Tibial nerve (tissue), 4 donors: ENCODE results near the gene PLAAT2. TPM values are rescaled to one million over a fixed set of nuclear protein-coding genes. Genes with fewer than 3 reads are reported as not detected.

ENCODE experiments used
- DNase-seq, 2 donors: peaks; one replicate each; pipeline ENCODE4 v3.0.0-alpha.2; 2019; ENCODE audit warnings: low spot score in 2 of 2
- H3K27ac ChIP-seq, 4 donors: fragments of 200-600 bp; sonication (generic) in 3 of 4; one replicate each; pipeline ENCODE4 v1.5.1; 2017 to 2019; ENCODE audit warnings: mild to moderate bottlenecking in 1 of 4
- H3K27me3 ChIP-seq, 2 donors: fragments of 200-600 bp; sonication (generic) in 1 of 2; one replicate each; pipeline versions ENCODE4 v1.5.1 to v1.6.0; 2017 to 2019
- H3K36me3 ChIP-seq, 3 donors: fragments of 200-600 bp; sonication (generic); one replicate each; pipeline ENCODE4 v1.5.1; 2018 to 2019
- H3K4me1 ChIP-seq, 4 donors: fragments of 200-600 bp; sonication (generic) in 3 of 4; one replicate each; pipeline ENCODE4 v1.5.1; 2017 to 2019
- H3K4me3 ChIP-seq, 4 donors: fragments of 200-600 bp; sonication (generic) in 3 of 4; one replicate each; pipeline ENCODE4 v1.5.1; 2017 to 2019; ENCODE audit warnings: mild to moderate bottlenecking in 1 of 4, moderate library complexity in 1 of 4
- H3K9me3 ChIP-seq, 4 donors: fragments of 200-600 bp; sonication (generic) in 3 of 4; one replicate each; pipeline ENCODE4 v1.5.1; 2017 to 2019
- CTCF ChIP-seq, 5 experiments: fragments of 200-600 bp in 3 of 5; fragments of 450-650 bp in 2 of 5; sonication (generic) in 3 of 5; IDR thresholded peaks; one replicate each; pipeline ENCODE4 v1.5.1; 2016 to 2019; ENCODE audit warnings: antibody characterized with exemption in 5 of 5, mild to moderate bottlenecking in 3 of 5, moderate library complexity in 2 of 5
- EP300 ChIP-seq, 2 donors: sonication (generic); formaldehyde crosslinking; IDR thresholded peaks; one replicate each; pipeline ENCODE4 v1.6.1; 2017; ENCODE audit warnings: antibody characterized with exemption in 2 of 2, mild to moderate bottlenecking in 1 of 2
- POLR2A ChIP-seq, 2 donors: fragments of 450-650 bp; IDR thresholded peaks; one replicate each; pipeline ENCODE4 v1.6.1; 2017; ENCODE audit warnings: antibody characterized with exemption in 2 of 2, mild to moderate bottlenecking in 2 of 2, moderate library complexity in 2 of 2
- WGBS, 2 donors: methylation state at CpG; one replicate each; pipeline ENCODE4 v1.1.5; 2018; 5-methylcytosine and 5-hydroxymethylcytosine counted together
- total RNA-seq, 4 donors: library from RNA; depleted of rRNA; stranded (reverse); fragments of >200 nt; gene quantifications; one replicate each; pipeline ENCODE4 v1.1.0, GENCODE V29; 2016

The PLAAT2 gene
- total RNA-seq, 4 donors from 2014 or later, result 0.90 TPM; not detected in 3

DNA sequence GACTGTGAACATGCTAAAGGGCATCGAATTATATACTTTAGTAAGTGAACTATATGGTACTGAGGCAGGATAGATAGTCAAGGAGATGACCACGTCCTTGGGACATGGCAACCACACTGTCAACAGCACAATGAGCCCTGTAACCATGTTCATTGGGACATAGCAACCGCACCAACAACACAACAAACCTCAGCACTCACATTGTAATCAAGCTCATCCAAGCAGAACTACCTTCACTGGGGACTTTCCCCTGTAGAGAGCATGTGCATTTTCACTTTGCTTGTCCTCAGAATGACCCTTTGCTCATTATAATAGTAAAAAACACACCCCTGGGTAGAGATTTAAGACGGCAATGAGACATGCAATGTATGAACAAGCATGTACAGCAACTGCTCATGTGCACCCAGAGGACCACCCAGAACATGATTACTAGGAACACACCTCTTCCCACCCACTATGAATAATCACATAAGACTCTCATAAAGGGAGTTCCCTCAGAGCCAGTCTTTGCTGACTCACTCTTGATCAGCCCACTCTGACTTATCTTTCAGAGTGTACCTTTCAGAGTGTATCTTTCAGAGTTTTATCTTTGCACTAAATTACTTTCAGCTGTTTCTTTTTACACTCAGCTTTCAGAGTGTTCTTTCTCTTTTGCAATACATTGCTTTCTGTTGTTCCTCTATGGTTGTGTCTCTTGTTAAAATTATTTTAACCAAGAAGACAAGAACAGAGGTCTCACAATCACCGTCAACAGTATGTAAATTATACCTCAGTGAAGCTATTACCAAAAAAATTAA lies 4.1 kb upstream of the PLAAT2 start:
- WGBS, 2 donors, result 44% methylated on average over 5 of the region's 5 CpGs
- Histone ChIP-seq H3K9me3 (no peaks in the 10 kb centered on the region), H3K4me1 (peaks cover 0 to 32% (median 5%) of the 10 kb centered on the region in 4 donors), H3K27ac (peak overlapping the region in 3 of 4 donors; percentile 21 to 61 (median 53)), H3K27me3 (no peaks in the 10 kb centered on the region), H3K4me3 (no peak overlapping the region), H3K36me3 (no peaks in the 10 kb centered on the region)
- no peak for DNase-seq
- no peak for TF ChIP-seq CTCF (IDR thresholded peaks at IDR 0.05)
- TF ChIP-seq POLR2A (IDR thresholded peaks at IDR 0.05), result no peak
- TF ChIP-seq EP300 (IDR thresholded peaks at IDR 0.05), result peak in 1 of 2 donors; percentile 42

GRCh38 chr11:63564784-63565350 lies 1.7 kb upstream of the PLAAT2 start:
- Histone ChIP-seq H3K4me3 (no peak overlapping the region), H3K27me3 (no peaks in the 10 kb centered on the region), H3K9me3 (no peaks in the 10 kb centered on the region), H3K27ac (peak overlapping the region in 2 of 4 donors; percentile 50 to 62), H3K4me1 (peaks cover 0 to 44% (median 10%) of the 10 kb centered on the region in 4 donors), H3K36me3 (no peaks in the 10 kb centered on the region)
- TF ChIP-seq EP300 (IDR thresholded peaks at IDR 0.05) (no peak), POLR2A (IDR thresholded peaks at IDR 0.05) (no peak), CTCF (IDR thresholded peaks at IDR 0.05) (no peak)
- 78 to 89% methylated on average over 4 of the region's 4 CpGs for WGBS, 2 donors
- no peak for DNase-seq

- Histone ChIP-seq H3K4me3 (no peak overlapping the region), H3K27me3 (no peaks in the 10 kb centered on the region), H3K9me3 (no peaks in the 10 kb centered on the region), H3K4me1 (peaks cover 0 to 45% (median 10%) of the 10 kb centered on the region in 4 donors), H3K27ac (peak overlapping the region in 2 of 4 donors; percentile 50 to 62), H3K36me3 (no peaks in the 10 kb centered on the region)
- no peak for TF ChIP-seq POLR2A (IDR thresholded peaks at IDR 0.05)
- TF ChIP-seq CTCF (IDR thresholded peaks at IDR 0.05), result no peak
- no peak for TF ChIP-seq EP300 (IDR thresholded peaks at IDR 0.05)
- 41 to 64% methylated on average over 7 of the region's 7 CpGs for WGBS, 2 donors
- no peak for DNase-seq
Measured at GRCh38 chr11:63564056-63564774, 1.0 kb upstream of the PLAAT2 start.

- Histone ChIP-seq H3K9me3 (no peaks in the 10 kb centered on the region), H3K36me3 (no peaks in the 10 kb centered on the region), H3K4me3 (no peak overlapping the region), H3K27ac (peak overlapping the region in 3 of 4 donors; percentile 36 to 72 (median 63)), H3K27me3 (no peaks in the 10 kb centered on the region), H3K4me1 (peaks cover 0 to 30% (median 5%) of the 10 kb centered on the region in 4 donors)
- 54 to 57% methylated on average over 7 of the region's 7 CpGs for WGBS, 2 donors
- TF ChIP-seq EP300 (IDR thresholded peaks at IDR 0.05) (peak in 1 of 2 donors; percentile 18), POLR2A (IDR thresholded peaks at IDR 0.05) (no peak)
- DNase-seq, result no peak
Measured at GRCh38 chr11:63560506-63561180, 2.5 kb downstream of the PLAAT2 start.

- DNase-seq, result no peak
- no peaks in the 10 kb centered on the region for H3K36me3 ChIP-seq
- no peak overlapping the region for H3K4me3 ChIP-seq
- TF ChIP-seq POLR2A (IDR thresholded peaks at IDR 0.05) (no peak), CTCF (IDR thresholded peaks at IDR 0.05) (no peak), EP300 (IDR thresholded peaks at IDR 0.05) (no peak)
- H3K27ac ChIP-seq, result no peak overlapping the region
- H3K9me3 ChIP-seq, result no peaks in the 10 kb centered on the region
- H3K4me1 ChIP-seq, result peaks cover 0 to 20% (median 8%) of the 10 kb centered on the region in 4 donors
- 94 to 98% methylated on average over 7 of the region's 7 CpGs for WGBS, 2 donors
- no peaks in the 10 kb centered on the region for H3K27me3 ChIP-seq
Measured at GRCh38 chr11:63558459-63559157, 4.6 kb downstream of the PLAAT2 start.
